Body of pancreas (tissue), 4 donors: Measurements from ENCODE around the gene ULBP3.

ENCODE experiments used
- POLR2A ChIP-seq, 3 donors: fragments of 450-650 bp; IDR thresholded peaks; one replicate each; pipeline ENCODE4 v1.6.1; 2016; ENCODE audit warnings: antibody characterized with exemption in 3 of 3, mild to moderate bottlenecking in 2 of 3
- TF ChIP-seq, protein P1 (sequence below), 7 experiments: fragments of 450-650 bp in 4 of 7; fragments of 200-600 bp in 3 of 7; sonication (generic) in 3 of 7; IDR thresholded peaks; one replicate each; pipeline ENCODE4 v1.5.1; 2016 to 2019; ENCODE audit warnings: antibody characterized with exemption in 7 of 7

DNA sequence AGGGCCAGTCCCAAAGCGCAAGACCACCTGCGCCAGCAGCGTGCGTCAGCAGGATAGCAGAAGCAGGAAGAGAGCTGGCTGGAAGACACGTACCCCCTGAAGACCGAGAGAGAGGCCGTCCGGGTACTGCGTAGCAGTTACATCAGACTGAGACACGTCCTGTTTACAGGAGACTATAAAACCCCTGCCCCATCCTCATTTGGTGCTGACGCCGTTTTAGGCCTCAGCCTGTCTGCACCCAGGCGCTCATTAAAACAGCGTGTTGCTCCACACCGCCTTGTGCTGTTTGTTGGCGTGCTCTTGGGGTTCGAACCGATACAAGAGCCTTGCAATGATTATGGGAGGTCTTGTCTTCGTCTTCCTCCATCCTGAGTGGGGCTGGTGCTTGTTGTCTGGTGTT lies 31.8 kb upstream of the ULBP3 start:
- TF ChIP-seq POLR2A (IDR thresholded peaks at IDR 0.05), result no peak
- TF ChIP-seq, protein P1, sequence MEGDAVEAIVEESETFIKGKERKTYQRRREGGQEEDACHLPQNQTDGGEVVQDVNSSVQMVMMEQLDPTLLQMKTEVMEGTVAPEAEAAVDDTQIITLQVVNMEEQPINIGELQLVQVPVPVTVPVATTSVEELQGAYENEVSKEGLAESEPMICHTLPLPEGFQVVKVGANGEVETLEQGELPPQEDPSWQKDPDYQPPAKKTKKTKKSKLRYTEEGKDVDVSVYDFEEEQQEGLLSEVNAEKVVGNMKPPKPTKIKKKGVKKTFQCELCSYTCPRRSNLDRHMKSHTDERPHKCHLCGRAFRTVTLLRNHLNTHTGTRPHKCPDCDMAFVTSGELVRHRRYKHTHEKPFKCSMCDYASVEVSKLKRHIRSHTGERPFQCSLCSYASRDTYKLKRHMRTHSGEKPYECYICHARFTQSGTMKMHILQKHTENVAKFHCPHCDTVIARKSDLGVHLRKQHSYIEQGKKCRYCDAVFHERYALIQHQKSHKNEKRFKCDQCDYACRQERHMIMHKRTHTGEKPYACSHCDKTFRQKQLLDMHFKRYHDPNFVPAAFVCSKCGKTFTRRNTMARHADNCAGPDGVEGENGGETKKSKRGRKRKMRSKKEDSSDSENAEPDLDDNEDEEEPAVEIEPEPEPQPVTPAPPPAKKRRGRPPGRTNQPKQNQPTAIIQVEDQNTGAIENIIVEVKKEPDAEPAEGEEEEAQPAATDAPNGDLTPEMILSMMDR (IDR thresholded peaks at IDR 0.05), result no peak
